Measurements from ENCODE around the gene HAP1.

Gene HAP1

DNA sequence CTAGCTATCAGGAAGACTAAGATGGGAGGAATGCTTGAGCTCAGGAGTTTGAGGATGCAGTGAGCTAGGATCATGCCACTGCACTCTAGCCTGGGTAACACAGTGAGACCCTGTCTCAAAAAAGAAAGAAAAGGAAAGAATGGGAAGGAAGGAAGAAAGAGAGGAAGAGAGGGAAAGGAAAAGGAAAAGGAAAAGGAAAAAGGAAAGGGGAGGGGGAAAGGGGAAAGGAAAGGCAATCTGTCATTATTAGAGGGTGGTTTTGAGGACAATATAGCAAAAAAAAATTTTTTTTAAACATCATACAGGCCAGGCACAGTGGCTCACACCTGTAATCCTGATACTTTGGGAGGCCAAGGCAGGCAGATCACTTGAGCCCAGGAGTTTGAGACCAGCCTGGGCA is 31.7 kb upstream of the HAP1 start:
- H3K4me3 ChIP-seq (ENCODE audit: low read depth, low read length) = no peak overlapping the region
- DNase-seq (ENCODE audit: low read depth) = no peak

DNA sequence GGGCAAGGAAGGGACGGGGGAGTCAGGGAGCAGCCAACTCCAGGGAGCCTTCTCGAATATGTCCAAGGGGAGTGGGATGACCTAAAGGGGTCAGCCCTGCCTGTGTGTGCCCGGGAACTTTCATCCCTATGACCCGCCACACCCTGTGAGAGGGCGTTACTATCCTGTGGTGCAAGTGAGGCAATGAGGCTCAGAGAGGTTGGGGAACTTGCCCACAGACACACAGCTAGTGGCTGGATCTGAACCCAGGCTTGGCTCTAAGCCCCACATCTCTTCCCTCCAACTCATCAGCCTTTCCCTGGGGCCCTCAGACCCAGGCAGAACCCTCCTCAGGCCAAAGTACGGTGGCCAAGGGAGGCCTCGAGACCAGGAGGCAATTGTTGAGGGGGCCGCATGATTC is 28.9 kb upstream of the HAP1 start:
- no peak overlapping the region for H3K4me3 ChIP-seq (ENCODE audit: low read depth, low read length)
- DNase-seq (ENCODE audit: low read depth) = no peak

DNA sequence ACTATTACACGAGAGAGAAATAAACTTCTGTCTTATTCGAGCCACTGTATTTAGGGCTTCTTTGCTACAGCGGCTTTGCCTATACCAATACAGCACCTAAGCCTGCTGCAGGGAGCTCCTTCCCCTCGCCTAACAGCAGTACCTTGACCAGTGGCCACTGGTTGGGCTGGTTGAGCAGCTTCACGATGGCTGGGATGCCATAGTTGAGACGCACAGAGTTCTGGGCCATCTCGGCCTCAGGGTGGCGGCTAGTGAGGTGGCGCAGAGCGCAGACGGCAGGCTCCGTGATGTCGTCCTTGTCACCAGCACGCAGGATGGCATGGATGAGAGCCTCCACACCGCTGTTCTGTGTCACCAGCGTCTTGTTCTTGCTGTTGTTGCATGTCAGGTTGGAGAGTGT is 28.4 kb upstream of the HAP1 start:
- no peak overlapping the region for H3K4me3 ChIP-seq (ENCODE audit: low read depth, low read length)
- DNase-seq (ENCODE audit: low read depth) = no peak

DNA sequence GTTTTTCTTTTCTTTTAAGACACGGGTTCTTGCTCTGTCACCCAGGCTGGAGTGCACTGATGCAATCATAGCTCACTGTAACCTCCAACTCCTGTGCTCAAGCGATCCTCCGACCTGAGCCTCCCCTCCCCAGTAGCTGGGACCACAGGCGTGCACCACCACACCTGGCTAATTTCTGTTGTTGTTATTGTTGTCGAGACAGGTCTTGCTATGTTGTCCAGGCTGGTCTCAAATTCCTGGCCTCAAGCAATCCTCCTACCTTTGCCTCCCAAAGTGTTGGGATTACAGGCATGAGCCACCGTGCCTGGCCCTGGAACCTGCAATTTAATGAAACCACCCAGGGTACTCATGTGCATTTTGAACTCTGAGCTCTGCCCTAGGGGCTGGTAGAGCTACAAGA is 27.9 kb upstream of the HAP1 start:
- no peak overlapping the region for H3K4me3 ChIP-seq (ENCODE audit: low read depth, low read length)
- DNase-seq (ENCODE audit: low read depth) = no peak

DNA sequence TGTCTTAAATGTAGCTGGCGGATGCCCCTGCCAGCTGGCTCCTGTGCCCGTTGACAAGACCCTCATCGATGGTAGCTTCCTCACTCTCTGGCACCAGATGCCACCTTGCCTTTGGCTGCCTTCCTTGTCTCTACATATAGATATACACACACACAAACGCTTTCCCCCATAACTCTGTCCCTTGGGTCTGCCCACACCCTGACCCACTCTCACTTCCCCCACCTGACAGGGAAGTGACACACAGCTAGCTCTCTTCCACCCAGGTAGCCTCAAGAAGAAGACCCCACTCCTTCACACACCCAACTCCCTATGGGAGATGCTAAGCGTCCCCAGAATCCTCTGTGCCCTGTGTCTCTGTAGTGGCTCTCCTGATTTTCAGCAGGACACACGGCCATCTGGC is 26.4 kb upstream of the HAP1 start:
- no peak for DNase-seq (ENCODE audit: low read depth)
- no peak overlapping the region for H3K4me3 ChIP-seq (ENCODE audit: low read depth, low read length)

DNA sequence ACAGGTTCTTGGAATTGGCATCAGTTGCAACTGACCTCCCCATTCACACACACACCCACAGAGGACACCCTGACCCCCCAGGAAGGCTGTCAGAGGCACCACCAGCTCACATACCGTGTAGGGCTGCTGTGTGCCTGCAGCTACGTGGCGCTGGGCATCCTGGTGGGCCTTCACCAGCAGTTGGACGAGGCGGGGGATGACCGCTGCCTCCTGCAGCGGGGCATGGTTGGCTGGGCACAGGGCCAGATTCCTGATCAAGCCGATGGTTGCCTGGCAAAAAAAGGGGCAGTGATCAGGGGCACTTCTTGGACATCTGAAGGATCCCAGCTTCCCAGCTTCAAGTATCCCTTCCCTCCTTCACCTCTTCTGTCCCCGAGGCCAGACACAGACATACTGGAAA is 24.2 kb upstream of the HAP1 start:
- no peak overlapping the region for H3K4me3 ChIP-seq (ENCODE audit: low read depth, low read length)
- DNase-seq (ENCODE audit: low read depth) = no peak

DNA sequence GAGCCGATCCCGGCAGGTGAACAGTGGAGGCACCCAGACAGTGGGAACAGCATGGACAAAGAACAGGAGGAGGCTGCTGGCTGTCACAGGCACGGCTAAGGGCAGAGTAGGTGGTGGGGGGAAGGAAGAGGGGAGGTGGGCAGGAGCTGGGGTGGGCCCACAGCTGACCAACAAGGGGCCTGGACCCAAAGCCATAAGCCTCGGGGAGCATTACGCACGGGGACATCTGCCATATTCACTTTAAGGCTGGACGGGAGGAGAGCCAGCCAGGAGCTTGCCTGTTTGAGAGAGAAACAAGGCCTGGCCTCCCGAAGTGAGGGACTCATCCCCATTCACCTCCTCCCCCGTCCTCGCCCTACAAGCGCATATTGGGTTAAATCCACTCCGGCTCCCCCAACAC is 19.6 kb upstream of the HAP1 start:
- DNase-seq (ENCODE audit: low read depth) = no peak
- H3K4me3 ChIP-seq (ENCODE audit: low read depth, low read length) = no peak overlapping the region

DNA sequence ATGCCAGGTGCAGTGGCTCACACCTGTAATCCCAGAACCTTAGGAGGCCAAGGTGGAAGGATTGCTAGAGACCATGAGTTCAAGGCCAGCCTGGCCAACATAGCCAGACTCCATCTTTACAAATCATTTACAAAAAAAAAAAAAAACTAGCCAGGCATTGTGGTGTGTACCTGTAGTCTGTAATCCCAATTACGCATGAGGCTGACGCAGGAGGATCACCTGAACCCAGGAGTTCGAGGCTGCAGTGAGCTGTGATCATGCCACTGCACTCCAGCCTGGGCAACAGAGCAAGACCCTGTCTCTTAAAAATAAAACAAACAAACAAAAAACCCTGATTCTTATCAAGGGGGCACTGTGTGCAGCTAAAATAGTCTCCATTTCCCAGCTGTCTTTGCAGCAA is 16.8 kb upstream of the HAP1 start:
- DNase-seq (ENCODE audit: low read depth) = no peak
- no peak overlapping the region for H3K4me3 ChIP-seq (ENCODE audit: low read depth, low read length)

DNA sequence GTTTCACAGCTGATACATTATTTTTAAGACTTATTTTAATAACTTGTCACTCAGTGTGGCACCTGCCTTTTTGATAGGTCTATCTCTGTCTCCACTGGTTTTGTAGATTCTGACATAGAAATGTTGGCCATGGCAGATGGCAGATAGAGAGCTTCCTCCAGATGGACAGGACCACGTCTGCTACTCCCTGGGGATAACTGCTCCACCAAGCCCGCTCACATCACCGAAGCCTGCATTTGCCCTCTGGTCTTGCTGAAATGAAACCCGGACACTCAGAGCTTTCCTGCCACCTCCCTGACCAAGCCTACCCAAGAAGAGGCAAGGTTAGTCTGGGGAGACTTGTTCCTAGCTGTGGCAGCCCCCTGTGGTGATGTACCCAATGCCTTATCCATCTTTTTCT is 16.4 kb upstream of the HAP1 start:
- no peak for DNase-seq (ENCODE audit: low read depth)

DNA sequence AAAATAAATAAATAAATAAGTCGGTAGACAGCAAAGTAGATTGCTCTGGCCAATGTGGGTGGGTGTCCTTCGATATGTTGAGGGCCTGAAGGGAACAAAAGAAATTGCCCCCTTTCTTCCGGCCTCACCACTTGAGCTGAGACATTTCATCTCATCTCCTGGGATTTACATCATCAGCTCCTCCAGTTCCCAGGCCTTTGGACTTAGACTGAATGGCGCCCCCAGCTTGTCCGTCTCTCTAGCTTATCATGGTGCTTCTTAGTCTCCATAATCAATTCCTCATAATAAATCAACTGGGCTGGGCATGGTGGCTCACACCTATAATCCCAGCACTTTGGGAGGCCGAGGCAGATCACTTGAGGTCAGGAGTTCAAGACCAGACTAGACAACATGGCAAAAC is 13.8 kb upstream of the HAP1 start:
- DNase-seq (ENCODE audit: low read depth) = no peak
- H3K4me3 ChIP-seq (ENCODE audit: low read depth, low read length) = no peak overlapping the region

More for the DNA sequence above, 16.4 kb upstream of the HAP1 start:
- H3K4me3 ChIP-seq (ENCODE audit: low read depth, low read length) = no peak overlapping the region

DNA sequence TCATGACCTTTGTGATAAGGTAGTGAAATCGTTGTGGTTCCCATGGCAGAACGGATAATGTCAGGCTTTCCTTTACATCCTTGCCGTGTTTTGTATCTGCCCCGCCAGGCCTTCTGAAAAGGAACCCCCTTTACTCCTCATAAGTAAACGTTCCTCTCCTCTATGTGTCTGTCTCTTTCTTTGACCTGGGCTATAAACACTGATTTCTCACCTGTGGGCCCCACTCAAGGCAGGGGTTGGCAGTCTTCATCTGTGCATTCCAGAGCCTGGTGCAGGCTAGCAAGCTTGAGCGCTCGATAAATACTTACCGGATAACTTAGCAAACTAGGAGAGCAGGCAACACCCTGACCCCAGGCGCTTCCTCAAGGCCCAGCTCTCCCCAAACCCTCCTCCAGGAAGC is 7.3 kb upstream of the HAP1 start:
- no peak overlapping the region for H3K4me3 ChIP-seq (ENCODE audit: low read depth, low read length)
- DNase-seq (ENCODE audit: low read depth) = no peak

DNA sequence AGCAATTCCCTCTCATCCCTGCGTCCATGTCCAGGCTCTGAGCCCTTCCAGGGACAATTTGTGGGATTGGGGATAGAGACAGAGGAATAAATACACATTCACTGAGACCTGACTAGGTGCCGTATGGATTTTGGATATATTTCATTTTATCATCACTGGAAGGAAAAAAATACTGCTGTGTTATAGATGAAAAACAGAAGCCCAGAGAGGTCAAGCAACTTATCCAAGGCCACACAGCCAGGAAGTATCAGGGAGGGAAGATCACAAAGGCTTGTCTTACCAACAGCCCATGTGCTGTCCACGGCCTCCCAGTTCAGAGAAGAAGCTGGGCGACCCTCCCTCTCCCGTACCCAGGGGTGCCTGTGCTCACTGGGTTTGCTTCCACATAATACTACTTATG is 6.1 kb upstream of the HAP1 start:
- H3K4me3 ChIP-seq (ENCODE audit: low read depth, low read length) = no peak overlapping the region
- DNase-seq (ENCODE audit: low read depth) = no peak

DNA sequence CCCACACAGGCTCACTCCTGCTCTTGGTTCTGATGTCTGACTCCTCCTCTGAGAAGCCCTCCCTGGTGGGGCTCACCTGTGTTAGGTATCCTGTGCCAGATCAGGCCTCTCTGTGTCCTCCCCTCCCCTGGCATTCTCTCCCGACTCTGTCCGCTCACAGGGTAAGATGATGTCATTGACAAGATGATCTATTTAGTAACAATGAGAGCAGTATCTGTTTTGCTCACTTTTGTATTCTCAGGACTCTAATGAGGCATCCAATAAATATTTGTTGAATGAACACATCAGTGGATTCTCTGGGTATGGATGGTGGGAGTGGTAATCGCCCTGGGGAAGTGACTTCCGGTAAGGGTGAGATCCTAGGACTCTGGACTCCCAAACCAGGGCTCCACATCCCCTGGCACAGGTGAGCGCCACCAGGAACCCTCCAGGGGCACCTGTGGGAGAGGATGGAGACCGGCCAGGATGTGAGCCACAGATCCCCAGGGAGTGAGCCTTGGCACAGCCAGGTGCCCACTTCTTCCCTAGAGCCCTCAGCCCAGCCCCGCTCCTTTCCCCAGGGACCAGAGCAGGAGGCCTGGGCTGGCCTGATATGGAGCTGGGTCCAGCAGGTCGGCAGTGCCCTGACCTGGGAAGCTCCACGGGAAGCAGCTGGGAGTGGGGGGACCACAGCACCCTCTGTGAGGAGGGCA is 5.4 kb upstream of the HAP1 start:
- H3K4me3 ChIP-seq (ENCODE audit: low read depth, low read length) = no peak overlapping the region
- no peak for DNase-seq (ENCODE audit: low read depth)

DNA sequence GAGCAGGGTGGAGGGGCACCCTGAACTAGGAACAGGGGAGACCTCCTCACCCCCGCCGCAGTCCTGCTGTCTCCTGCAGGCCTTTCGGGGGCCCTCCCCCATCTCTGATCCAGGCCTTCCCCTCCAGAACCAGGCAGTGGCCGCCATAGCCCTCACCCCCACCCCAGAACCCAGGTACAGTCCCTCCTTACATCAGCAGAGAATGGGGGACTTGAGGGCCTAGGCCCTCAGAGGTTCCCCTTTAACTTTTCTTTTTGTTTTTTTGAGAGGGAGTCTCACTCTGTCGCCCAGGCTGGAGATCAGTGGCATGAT is 4.3 kb upstream of the HAP1 start:
- no peak overlapping the region for H3K4me3 ChIP-seq (ENCODE audit: low read depth, low read length)
- no peak for DNase-seq (ENCODE audit: low read depth)

DNA sequence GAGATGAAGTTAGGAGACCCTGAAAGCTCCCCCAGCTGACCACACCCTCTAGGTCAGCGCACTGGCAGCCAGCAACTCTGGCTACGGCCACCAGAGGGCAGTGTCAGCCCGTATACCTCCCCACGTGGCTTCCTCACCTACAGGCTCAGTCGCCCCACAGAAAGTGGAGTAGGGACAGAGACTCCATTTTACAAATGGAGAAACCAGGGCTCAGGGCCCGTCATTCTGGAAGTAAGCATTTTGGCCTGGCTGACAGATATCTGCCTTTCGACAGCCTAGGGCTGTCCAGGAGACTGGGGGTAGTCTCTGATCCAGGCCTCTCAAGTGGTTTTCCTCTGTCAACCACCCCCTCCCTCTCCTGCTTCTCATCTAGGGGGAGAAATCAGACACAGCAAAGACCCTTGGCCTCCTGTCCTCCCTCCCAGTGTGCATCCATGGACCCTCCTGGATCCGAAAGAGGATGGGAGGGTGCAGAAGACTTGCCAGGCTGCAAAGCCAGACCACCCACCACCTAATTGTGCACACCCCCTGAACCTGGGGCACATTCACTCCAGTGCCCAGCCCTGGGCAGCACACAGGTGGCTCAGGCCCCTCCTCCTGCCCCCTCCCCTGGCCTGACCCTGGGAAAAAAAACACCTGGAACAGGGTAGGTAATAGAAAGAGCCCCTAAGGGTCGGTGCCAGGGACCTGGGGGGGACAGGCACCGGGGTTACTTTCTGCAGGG is 3.8 kb upstream of the HAP1 start:
- peak; percentile 8 for DNase-seq (ENCODE audit: low read depth)
- H3K4me3 ChIP-seq (ENCODE audit: low read depth, low read length) = no peak overlapping the region

DNA sequence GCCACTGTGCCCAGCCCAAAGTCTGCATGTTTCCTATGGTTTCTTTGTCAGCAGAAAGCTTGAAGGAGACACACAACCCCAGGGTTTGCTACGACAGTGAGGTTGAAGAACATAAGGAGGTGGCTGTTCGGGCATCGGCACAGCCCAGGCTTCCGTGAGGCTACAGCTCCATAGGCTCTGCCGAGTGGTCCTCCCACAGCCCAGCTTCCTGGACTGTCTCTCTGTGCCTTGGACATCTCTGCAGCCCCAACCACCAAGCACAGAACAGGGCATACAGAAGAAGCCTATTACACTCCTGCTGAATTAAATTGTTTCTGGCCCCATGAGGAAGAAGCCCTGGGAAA is 3.2 kb upstream of the HAP1 start:
- H3K4me3 ChIP-seq (ENCODE audit: low read depth, low read length) = no peak overlapping the region
- DNase-seq (ENCODE audit: low read depth) = no peak

DNA sequence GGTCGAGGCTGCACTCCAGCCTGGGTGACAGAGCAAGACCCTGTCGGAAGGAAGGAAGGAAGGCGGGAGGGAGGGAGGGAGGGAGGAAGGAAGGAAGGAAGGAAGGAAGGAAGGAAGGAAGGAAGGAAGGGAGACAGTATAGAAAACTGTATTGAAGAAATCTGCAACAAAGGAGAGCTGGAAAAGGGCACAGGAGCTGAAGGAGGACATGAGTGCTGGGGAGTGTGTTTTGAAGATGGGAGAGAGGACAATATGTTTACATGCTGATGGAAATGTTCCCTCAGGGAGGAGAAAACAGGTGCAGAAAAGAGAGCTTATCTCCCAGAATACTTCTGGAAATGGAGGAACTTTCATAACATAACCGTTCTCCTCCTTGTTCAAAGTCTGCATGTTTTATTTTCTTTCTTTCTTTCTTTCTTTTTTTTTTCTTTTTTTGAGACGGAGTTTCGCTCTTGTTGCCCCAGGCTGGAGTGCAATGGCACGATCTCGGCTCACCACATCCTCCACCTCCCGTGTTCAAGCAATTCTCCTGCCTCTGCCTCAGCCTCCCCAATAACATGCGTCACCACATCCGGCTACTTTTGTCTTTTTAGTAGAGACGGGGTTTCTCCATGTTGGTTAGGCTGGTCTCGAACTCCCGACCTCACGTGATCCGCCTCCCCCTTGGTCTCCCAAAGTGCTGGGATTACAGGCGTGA is 2.7 kb upstream of the HAP1 start:
- no peak overlapping the region for H3K4me3 ChIP-seq (ENCODE audit: low read depth, low read length)
- DNase-seq (ENCODE audit: low read depth) = no peak

DNA sequence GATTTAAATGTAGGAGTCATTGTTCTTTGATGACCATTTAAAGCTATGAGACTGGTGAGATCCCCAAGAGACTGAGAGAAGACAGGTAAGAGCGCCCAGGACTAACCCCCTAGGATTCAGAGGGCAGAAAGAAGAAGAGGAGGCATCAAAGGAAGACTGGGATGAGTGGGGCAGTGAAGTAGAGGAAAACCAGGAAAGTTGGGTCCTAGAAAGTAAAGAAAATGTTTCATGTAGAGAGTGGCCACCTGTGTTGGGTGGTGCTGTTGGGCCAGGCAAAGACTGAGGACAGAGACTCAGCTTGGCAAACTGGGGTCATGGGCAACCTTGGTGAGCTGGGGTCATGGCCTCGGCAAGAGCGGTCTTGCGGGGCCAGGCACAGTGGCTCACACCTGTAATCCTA is 1.3 kb upstream of the HAP1 start:
- no peak for DNase-seq (ENCODE audit: low read depth)

DNA sequence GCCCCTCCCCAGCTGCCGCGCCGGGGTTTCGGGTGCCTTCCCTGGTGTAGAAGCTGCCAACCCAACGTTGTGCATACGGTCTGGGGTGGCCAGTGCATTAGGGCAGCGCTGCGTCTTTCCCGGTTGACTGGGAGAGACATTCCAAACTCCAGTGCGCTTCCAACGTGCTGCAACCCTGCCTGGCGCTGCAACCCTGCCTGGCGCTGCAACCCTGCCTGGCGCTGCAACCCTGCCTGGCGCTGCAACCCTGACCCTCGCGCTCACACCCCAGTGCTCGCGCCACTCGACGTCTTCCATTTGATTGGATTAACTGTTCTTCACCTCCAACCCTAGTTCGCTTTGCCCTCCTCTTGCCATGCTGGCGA is 488 bp upstream of the HAP1 start:
- DNase-seq (ENCODE audit: low read depth) = no peak
- H3K4me3 ChIP-seq (ENCODE audit: low read depth, low read length) = peak overlapping the region; percentile 37

More for the DNA sequence above, 1.3 kb upstream of the HAP1 start:
- no peak overlapping the region for H3K4me3 ChIP-seq (ENCODE audit: low read depth, low read length)

DNA sequence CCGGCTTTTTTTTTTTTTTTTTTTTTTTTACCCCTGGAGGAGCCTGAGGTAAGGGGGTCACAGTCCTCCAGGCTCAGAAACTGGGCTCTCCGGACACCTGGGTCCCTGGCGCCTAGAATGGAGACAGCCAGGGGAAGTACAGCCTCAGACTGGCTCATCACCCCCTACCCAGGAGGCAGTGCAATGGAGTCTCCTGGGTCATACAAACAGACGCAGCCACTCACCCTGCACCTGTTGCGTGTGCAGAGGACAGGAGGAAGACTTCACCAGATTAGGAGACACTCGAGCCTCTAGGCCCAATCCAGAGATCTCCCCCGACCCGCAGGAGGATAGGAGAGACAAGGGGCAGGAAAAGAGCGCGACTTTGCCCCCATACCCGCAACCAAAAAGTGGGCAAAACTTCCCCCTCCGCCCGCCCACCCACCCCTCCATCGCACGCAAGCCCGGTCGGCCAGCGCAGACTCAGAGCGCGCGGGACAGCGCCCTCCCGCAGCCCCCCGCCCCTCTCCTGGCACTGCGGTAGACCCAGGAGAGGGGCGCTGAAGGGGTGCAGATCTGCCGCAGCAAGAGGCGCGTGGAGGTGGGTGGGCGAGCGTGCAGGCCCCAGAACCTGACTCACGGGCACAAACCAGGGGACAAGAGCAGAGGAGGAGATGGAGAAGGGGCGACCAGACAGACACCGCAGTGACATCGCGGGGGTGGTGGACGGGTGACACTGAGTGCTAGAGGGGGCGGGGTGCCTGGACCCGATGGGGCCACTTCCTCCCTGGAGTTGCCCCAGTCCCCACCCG is 900 bp downstream of the HAP1 start:
- no peak for DNase-seq (ENCODE audit: low read depth)
- H3K4me3 ChIP-seq (ENCODE audit: low read depth, low read length) = no peak overlapping the region

Data from skeletal muscle cell (primary cell).